HK-2 (cell line): ENCODE data around the gene CX3CL1.
"Not testable (repeated sequence)": the region's sequence is repeated elsewhere in the genome, so short reads cannot be mapped to it uniquely, and the experiment has no call there.

Experiments used
- DNase-seq: peaks from one replicate; pipeline ENCODE4 v3.0.0-alpha.2; 2018; ENCODE audit not compliant: unreplicated experiment

CX3CL1 gene

DNA sequence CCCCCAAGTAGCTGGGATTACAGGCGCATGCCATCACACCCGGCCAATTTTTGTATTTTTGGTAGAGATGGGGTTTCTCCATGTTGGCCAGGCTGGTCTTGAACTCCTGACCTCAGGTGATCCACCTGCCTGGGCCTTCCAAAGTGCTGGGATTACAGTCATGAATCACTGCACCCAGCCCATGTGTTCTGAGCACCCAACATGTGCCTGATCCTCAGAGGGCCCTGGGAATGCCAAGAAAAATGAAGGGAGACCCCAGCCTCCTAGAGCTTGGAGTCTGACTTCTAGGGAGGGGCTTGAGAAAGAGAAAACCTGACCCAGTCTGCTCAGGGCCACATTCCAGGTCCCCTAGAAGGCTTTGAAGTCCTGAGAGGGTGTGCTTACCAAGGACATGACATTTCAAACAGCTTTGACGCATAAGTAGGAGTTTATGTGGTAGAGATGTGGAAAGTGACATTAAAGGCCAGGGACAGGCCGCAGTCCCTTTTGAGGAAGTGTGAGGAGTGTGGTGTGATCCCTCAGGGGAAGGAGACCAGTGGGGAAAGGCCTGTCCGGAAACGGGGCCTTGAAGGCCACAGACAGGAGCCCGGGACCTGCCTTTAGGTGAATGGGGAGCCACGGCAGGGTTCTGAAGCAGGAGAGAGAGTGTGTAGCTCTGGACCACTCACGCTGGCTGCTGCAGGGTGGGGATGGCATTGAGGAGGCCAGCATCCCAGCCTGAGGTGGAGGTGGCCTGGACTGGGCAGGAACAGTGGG is 14.8 kb upstream of the CX3CL1 start:
- no peak for DNase-seq

DNA sequence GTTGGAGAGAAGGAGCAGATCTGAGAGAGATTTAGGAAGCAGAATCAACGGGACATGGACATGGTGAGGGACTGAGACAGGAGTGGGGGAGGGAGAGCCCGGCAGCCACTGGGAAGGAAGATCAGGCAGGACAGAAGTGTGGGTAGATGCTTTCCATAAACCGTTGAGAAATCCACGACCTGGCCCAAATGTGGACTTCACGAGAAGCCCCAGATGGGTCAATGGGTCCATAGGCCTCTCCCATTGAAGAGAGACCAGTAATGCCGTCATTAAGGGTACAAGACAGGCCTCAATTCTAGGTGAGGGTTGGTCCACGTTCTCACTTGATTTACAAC is 14.2 kb upstream of the CX3CL1 start:
- DNase-seq: no peak

DNA sequence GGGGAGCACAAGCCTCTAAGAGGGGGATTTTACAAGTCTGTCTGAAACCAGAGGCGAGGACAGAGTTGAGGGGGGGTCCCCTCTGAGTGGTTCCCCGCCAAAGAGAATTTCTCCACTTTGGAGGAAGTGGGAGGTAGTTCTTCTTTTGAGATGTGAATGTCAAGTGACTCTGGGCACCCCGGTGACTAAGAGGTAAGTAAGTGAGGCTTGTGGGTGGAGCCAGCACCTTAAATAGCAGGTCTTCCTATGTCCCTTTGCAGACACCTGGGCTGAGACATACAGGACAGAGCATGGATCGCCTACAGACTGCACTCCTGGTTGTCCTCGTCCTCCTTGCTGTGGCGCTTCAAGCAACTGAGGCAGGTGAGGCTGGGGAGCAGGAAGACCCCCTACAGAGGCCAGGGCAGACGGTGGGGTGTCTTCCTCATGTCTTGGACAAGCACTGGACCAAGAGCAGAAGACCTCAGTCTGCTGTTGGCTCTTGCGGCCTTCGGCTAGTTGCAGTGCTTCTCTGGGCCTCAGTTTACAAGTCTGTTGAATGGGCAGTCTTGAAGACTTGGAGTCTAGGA is 13.7 kb upstream of the CX3CL1 start, which contains the start of gene CCL22:
Gene CCL22, plus strand, starts transcription at position 257 of the 569 bp plus-strand sequence. Its CDS starts 34 bp downstream, at position 291.
- DNase-seq: no peak

DNA sequence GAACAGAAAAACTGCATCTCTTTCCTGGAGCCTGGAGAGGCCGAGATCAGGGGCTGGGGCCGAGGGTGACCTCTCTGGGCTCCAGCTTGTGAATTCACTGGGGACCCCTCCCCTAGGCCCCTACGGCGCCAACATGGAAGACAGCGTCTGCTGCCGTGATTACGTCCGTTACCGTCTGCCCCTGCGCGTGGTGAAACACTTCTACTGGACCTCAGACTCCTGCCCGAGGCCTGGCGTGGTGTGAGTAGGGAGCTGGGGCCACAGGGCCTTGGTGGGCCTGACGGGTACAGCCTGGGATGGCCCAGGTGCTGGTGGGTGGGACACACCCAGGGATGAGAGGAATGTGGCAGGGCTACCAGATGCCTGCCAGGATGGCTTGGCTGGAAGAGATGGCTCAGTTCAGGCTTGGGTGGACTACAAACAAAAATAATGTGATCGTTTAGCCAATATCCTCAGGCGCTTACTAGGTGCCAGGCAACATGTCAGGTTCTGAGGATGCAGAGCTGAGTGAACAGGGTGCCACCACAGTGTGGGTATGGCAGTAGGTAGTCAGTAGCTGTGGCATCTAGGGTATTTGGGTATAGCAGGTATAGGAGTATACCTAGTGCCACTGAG is 11.9 kb upstream of the CX3CL1 start:
- DNase-seq: no peak

DNA sequence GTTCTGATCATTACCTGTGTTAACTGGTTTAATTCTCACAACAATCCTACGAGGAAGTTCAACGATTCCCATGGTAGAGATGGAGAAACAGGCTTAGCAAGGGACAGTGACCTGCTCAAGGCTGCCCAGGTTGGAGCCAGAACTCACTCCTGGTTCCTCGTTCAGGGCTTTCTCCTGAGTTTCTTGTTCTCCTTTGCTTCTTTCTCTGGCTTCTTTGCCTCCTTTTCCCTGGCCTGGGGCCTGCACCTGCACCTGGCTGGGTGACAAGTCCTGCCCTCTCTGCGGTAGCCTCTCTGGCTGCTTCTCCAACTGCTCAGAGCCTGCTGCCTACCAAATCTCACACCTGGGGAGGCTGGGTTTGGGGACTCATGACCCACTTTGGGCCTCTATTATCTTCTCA is 10.9 kb upstream of the CX3CL1 start:
- DNase-seq: no peak

DNA sequence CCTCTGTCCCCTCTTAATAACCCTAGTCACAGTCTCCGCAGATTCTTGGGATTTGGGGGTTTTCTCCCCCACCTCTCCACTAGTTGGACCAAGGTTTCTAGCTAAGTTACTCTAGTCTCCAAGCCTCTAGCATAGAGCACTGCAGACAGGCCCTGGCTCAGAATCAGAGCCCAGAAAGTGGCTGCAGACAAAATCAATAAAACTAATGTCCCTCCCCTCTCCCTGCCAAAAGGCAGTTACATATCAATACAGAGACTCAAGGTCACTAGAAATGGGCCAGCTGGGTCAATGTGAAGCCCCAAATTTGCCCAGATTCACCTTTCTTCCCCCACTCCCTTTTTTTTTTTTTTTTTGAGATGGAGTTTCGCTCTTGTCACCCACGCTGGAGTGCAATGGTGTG is 8.1 kb upstream of the CX3CL1 start:
- DNase-seq: no peak

DNA sequence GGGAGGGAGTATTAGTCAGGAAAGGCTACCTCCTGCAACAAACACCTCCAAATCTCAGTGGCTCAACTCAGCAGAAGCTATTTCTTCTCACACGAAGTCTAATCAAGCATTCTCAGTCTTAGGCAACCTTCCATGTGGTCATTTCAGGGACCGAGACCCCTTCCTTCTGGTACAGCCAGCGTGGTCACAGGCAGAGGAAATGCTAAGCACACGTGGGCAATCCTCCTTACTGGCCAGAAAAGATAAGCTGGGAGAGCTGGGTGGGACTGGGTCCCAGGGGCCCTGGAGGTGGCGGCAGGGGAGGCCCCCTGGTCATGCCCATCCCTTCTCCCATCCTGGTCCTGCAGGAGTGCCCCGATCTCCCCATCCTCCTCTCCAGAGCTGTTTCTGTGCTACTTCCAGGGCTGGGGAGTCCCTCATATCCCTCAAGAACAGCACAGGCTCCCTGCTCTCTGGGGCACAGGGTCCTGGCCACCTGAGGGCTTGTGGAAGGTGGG is 5.7 kb upstream of the CX3CL1 start:
- DNase-seq: no peak

DNA sequence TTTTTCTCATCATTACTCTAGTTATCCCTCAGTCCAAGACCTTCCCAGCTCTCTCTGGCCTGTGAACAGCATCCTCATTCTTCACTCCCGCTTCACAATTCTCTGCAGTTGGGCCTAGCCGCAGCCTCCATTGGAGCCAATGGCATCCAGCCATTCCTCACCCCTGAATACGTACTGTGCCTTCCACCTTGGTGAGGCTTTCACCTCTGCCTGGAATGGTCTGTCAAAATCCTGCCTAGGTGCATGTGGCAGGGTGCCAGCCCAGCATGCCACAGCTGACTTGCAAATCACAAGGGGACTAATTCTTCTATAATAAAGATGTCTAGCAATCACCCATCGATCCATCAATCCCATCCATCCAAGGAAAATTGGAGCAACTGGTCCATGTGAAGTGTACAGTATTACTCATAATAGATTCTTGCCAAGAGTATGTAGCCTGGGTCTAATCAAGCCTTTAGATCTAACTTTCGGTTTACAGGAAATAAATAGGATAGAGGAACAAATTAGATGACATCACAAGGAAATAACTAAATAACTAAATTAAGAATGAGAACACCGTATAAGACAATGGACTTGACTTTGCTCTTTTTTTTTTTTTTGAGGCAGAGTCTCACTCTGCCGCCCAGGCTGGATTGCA is 5.1 kb upstream of the CX3CL1 start:
- no peak for DNase-seq

DNA sequence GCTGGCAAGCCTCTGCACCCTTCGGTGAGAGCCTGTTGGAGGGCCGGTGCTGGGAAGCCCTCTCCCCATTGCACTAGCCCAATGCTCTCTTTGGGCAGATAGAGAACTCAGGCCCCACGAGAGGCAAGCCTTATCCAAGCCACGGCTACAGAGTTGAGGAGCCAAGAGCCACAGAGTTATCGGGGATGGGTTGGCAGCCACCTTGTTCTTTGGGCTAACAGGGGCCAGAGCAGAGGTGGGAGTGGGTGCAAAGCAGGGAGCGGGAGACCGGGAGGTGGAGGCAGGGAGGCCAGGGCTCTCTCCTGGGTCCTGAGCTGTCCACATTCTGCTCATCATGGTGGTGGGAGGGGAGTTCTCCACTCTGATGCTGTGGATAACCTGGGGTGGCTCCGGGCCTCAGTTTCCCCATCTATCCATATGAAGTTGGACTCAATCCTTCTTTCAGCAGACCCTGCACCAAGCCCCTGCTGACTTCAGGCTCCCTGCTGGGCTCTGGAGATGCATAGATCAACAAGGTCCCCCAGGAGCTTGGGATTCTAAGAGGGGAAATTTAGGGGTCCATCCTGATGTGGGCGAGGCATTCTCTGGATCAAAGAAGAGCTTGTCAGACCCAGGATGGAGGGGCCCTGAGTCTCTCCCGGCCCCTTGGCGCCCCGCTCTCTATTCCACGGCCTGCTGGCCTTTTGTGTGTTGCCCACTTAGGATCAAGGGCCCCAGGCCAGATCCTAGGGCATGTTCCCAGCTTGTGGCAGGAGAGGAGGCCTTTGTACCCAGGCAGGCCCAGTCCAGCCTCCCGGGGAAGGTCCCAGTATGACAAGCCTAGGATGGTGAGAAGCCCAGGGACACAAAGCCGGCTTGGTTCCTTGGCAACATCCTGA is 557 bp upstream of the CX3CL1 start:
- no peak for DNase-seq

DNA sequence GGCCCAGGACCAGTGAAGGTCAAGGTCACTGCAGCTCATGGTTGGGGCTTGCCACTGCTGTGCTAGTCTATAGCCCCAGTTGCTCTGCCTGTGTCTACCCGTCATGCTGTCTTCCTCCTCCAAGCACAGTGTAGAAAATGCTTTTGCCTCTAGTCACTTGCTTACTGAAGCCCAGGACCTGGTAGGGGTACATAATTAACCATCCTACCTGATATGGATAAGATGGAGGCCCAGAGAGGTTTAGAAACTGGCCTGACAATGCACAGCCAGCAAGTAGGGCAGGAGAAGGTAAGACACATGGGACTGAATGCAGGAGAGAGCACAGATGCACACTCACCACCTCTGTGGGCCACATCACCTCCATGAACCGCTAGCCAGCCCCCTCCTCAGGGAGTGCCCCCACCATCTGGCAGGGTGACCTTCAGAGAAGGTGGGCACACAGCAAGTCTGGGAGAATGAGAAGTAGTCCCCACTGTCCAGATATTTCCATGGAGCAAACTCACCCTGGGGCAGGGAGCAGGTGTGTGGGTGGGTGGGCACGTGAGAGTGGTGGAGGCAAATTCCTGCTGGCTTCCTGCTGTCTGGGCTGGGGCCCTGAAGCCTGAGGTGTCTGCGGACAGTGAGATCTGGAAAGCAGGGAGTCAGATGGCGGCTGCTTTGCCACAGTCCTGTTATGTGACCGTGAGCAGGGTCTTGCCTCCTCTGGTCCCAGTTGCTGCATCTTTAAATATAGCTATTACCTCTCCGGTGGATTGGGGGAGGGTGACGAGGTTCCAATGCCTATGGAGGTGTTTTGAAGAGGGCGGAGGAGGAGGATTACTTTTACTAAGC is 1.0 kb downstream of the CX3CL1 start:
- peak; percentile 19 for DNase-seq

DNA sequence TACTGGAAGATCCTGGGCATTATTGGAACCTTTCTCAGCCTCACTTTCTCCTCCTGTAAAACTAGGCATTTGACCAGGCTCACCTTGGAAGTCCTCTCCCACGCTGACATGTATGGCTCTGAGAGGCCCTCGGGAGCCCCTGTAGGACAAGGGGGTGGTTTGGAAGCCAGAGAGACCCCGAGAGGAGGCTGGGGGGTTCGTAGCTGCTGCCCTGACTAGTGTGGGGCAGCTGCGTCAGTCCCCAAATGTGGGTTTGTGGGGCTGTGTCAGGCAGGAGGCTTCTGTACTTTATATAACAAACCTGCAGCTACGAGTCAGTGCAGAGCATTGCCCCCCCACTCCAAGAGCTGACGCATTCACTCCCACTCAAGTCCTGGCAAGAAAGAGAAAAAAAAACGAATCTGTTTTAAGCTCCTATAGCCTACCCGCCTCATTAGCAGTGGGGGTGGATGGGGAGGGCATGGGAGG is 1.8 kb downstream of the CX3CL1 start:
- peak; percentile 46 for DNase-seq

DNA sequence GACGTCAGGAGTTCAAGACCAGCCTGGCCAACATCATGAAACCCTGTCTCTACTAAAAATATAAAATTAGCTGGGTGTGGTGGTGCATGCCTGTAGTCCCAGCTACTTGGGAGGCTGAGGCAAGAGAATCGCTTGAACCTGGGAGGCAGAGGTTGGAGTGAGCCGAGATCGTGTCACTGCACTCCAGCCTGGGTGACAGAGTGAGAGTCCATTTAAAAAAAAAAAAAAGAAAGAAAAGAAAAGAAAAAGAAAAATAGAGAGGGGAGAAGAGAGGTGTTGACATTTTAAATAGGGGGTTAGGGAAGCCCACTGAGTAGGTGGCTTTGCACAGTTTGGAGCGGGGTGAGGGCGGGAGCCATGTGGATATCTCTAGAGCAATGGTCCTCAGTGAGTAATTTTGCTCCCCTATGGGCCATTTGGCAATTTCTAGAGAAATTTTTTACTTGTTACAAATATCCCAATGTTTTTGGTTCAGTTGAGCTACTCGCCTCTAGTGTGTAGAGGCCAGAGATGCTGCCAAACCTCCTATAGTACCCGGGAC is 2.7 kb downstream of the CX3CL1 start:
- not testable (repeated sequence) for DNase-seq

DNA sequence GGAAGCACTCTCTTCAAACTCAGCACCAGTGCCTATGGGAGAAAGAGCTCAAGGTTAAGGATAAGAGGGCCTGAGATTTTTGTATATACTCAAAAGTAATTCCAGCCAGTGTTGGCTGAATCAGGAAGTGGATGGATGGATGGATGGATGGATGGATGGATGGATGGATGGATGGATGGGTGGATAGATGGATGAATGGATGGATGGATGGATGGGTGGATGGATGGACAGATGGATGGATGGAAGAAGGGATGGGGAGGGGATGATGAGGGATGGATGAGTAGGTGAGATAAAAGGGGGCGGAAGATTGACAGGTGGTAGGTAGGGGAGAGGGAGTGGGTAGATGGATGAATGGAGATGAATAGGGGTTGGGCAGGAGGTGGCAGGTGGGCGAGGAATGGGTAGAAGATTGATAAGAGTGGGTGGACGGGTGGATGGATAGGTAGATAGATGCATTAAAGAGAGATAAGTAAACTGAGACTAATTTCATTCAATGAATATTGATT is 4.1 kb downstream of the CX3CL1 start:
- no peak for DNase-seq

DNA sequence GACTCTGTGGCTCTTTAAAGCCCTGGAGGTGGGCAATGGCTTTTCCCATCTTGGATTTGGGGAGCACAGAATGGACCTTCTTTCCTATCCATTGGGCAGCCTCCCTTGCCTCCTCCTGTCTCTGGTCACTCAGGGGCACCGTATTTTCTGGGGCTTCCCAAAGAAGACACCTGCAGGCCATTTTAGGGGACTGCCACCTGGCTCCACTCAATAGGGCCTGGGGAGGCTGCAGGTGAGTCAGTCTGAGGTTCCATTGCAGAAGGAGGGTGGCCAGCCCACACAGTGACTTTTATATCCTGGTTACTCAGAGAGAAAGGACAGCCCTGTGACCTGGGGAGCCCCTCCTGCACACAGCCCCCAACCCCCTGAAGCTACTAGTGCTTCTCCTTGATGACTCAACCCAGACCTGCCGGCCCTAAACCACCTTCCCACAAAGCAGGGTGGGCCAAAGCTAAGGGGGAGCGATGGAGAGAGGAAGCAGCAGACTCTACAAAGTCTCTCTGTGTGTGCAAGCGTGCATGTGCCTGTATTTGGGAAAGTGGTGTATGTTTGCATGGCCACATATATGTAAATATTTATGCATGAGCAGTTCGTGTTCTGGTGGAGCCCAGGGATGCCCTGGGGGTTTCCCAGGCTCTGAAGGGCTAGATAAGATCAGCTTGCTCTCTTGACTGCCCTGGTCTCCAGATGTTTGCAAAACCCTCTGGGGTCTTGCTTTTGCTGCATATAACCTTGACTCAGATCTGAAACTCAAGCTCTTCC is 5.0 kb downstream of the CX3CL1 start:
- peak; percentile 43 for DNase-seq

DNA sequence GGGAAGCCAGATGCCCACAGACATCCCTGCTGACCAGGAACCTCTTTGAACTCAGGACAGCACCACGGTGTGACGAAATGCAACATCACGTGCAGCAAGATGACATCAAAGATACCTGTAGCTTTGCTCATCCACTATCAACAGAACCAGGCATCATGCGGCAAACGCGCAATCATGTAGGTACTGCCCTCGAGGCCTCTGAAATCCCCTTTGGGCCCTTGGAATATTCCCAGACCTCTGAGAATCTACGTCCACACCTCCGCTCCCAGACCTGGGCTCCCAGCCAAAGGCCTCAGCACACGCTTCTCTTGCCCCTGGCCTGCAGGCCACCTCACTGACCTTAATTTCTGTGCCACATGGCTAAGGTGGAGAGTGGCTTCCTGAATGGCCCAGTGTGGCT is 7.3 kb downstream of the CX3CL1 start:
- DNase-seq: no peak

DNA sequence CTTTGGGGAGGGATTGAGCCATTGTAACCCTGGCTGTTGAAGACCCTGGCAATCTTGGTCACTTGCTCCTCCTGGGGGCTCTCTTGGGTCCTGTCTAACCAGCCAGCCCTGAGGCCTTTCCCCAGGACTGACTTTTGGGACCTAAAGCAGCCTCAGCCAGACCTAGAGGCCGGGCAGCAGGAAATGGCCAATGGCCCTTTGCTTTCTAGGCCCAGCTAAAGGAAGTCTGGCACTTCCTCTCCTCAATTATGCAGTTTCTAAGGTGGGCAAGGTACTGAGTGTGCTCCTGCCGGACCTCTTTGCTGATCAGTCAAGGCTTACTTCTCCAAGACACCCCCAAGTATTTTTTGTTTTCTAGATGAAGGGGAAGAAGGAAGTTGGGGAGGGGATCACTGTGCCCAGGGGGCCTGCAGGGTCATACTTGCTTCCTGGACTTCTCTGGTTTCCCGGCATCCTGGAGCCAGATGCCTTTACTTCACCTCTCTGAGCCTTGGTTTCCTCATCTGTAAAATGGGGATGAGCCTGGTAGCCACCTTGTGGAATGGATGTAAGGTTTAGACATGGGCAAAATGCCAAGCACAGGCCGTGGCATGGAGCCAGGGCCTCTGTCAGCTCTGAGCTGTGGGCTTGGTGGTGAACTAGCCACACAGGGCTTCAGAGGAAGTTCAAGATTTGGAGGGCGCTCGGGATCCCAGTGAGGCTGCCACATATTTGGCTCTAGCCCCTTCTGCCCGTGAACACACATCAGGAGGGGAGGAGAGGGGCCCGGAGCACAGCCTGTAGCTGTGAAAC is 8.6 kb downstream of the CX3CL1 start:
- DNase-seq: peak; percentile 34

DNA sequence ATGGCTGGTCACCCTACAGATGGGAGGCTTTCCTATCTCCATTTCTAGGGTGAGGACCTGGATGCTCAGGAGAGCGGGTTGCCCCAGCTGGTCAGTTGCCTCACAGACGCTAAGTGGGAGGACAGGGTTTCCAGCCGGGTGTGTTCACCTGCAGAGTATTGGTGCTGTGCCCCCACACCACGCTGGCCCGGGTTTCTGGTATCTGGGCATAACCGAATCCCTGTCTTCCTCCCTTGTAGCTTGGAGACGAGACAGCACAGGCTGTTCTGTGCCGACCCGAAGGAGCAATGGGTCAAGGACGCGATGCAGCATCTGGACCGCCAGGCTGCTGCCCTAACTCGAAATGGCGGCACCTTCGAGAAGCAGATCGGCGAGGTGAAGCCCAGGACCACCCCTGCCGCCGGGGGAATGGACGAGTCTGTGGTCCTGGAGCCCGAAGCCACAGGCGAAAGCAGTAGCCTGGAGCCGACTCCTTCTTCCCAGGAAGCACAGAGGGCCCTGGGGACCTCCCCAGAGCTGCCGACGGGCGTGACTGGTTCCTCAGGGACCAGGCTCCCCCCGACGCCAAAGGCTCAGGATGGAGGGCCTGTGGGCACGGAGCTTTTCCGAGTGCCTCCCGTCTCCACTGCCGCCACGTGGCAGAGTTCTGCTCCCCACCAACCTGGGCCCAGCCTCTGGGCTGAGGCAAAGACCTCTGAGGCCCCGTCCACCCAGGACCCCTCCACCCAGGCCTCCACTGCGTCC is 9.7 kb downstream of the CX3CL1 start:
- DNase-seq: no peak
